ENCODE data around the gene COL4A6.

The COL4A6 gene

GRCh38 chrX:108442901-108443464 lies 4.8 kb upstream of the COL4A6 start:
- no peak overlapping the region for H3K4me3 ChIP-seq (ENCODE audit: low read length in 2 of 2)
- no peak overlapping the region for H3K27ac ChIP-seq (ENCODE audit: low read depth in 2 of 2, low read length in 2 of 2)
- peaks cover 2 to 12% of the 10 kb centered on the region in 2 donors for H3K27me3 ChIP-seq (ENCODE audit: control insufficient read depth in 2 of 2, insufficient read depth in 2 of 2, low read length in 2 of 2)
- H3K36me3 ChIP-seq (ENCODE audit: control insufficient read depth in 2 of 2, insufficient read depth in 2 of 2, low read length in 2 of 2), result no peaks in the 10 kb centered on the region
- H3K4me1 ChIP-seq (ENCODE audit: control insufficient read depth in 2 of 2, insufficient read depth in 2 of 2, low read length in 2 of 2), result no peaks in the 10 kb centered on the region
- H3K9me3 ChIP-seq (ENCODE audit: control insufficient read depth in 2 of 2, low read length in 2 of 2), result no peaks in the 10 kb centered on the region
- no peak overlapping the region for H3K9ac ChIP-seq (ENCODE audit: low read depth in 1 of 2, low read length in 2 of 2)

GRCh38 chrX:108439961-108440696 lies 1.9 kb upstream of the COL4A6 start:
- Histone ChIP-seq H3K4me1 (ENCODE audit: control insufficient read depth in 2 of 2, insufficient read depth in 2 of 2, low read length in 2 of 2) (no peaks in the 10 kb centered on the region), H3K27me3 (ENCODE audit: control insufficient read depth in 2 of 2, insufficient read depth in 2 of 2, low read length in 2 of 2) (peaks cover 10 to 14% of the 10 kb centered on the region in 2 donors), H3K36me3 (ENCODE audit: control insufficient read depth in 2 of 2, insufficient read depth in 2 of 2, low read length in 2 of 2) (no peaks in the 10 kb centered on the region), H3K9me3 (ENCODE audit: control insufficient read depth in 2 of 2, low read length in 2 of 2) (no peaks in the 10 kb centered on the region), H3K27ac (ENCODE audit: low read depth in 2 of 2, low read length in 2 of 2) (no peak overlapping the region), H3K9ac (ENCODE audit: low read depth in 1 of 2, low read length in 2 of 2) (no peak overlapping the region), H3K4me3 (ENCODE audit: low read length in 2 of 2) (peak overlapping the region; percentile 33 to 65)

DNA sequence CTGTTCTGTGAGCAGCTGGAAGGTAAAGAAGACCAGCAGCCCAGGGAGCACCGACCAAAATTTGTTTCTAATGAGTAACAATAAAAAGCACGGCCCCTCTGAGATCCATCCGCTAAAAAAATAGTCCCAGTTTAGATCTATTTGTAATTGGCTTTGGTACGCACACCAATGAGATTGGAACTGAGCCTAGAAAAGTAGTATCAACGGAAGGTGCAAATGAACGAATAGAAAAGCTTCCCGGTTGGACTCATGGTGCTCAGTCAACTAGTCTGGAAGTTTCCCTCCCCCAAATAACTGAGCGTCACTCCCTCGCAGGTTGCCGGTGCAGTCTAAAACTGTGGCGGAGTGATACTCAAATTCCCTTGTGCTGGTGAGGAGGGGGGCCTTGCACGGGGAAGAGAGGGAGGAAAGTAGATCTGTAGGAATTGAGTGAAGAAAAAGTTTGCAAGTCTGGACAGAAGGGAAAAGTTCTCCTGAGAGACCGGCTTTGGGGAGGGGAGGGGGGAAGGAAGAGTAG lies 1.3 kb upstream of the COL4A6 start, which contains the start of gene COL4A5:
COL4A5 (plus strand) TSS at position 413 of the 517 bp plus-strand sequence. CDS start 288 bp downstream, outside the sequence.
- peak within 1 kb of the TSS; percentile 33 to 65 for H3K4me3 ChIP-seq (ENCODE audit: low read length in 2 of 2)
- H3K9me3 ChIP-seq (ENCODE audit: control insufficient read depth in 2 of 2, low read length in 2 of 2), result no peaks in the 10 kb centered on the region
- peaks cover 10 to 14% of the 10 kb centered on the region in 2 donors for H3K27me3 ChIP-seq (ENCODE audit: control insufficient read depth in 2 of 2, insufficient read depth in 2 of 2, low read length in 2 of 2)
- no peak within 1 kb of the TSS for H3K9ac ChIP-seq (ENCODE audit: low read depth in 1 of 2, low read length in 2 of 2)
- no peaks in the 10 kb centered on the region for H3K4me1 ChIP-seq (ENCODE audit: control insufficient read depth in 2 of 2, insufficient read depth in 2 of 2, low read length in 2 of 2)
- no peak within 1 kb of the TSS for H3K27ac ChIP-seq (ENCODE audit: low read depth in 2 of 2, low read length in 2 of 2)
- H3K36me3 ChIP-seq (ENCODE audit: control insufficient read depth in 2 of 2, insufficient read depth in 2 of 2, low read length in 2 of 2), result no peaks in the 10 kb centered on the region

- Histone ChIP-seq H3K4me1 (ENCODE audit: control insufficient read depth in 2 of 2, insufficient read depth in 2 of 2, low read length in 2 of 2) (no peaks in the 10 kb centered on the region), H3K9me3 (ENCODE audit: control insufficient read depth in 2 of 2, low read length in 2 of 2) (no peaks in the 10 kb centered on the region), H3K36me3 (ENCODE audit: control insufficient read depth in 2 of 2, insufficient read depth in 2 of 2, low read length in 2 of 2) (no peaks in the 10 kb centered on the region), H3K27me3 (ENCODE audit: control insufficient read depth in 2 of 2, insufficient read depth in 2 of 2, low read length in 2 of 2) (peaks cover 10 to 14% of the 10 kb centered on the region in 2 donors), H3K9ac (ENCODE audit: low read depth in 1 of 2, low read length in 2 of 2) (no peak overlapping the region), H3K4me3 (ENCODE audit: low read length in 2 of 2) (no peak overlapping the region), H3K27ac (ENCODE audit: low read depth in 2 of 2, low read length in 2 of 2) (no peak overlapping the region)
Measured at GRCh38 chrX:108437349-108438109, 693 bp downstream of the COL4A6 start.

DNA sequence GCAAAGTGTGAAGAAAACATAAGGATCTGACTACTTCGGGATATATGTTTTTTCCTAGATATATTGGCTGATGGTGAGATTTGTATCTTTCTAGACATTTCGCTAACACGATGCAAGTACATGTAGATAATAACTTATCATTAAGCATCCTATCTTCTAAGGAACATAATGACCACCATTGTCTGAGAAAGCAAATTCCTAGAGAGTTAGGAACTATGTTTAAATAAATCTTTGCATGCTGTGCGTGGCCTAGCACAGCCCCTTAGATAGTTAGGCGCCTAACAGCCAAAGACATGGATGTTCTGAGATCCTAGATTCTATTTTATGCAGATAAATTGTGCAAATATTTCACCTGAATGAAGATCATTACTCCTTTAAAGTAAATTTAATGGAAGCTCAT lies 3.0 kb downstream of the COL4A6 start:
- no peaks in the 10 kb centered on the region for H3K36me3 ChIP-seq (ENCODE audit: control insufficient read depth in 2 of 2, insufficient read depth in 2 of 2, low read length in 2 of 2)
- no peak overlapping the region for H3K4me3 ChIP-seq (ENCODE audit: low read length in 2 of 2)
- H3K27ac ChIP-seq (ENCODE audit: low read depth in 2 of 2, low read length in 2 of 2), result no peak overlapping the region
- peaks cover 10 to 14% of the 10 kb centered on the region in 2 donors for H3K27me3 ChIP-seq (ENCODE audit: control insufficient read depth in 2 of 2, insufficient read depth in 2 of 2, low read length in 2 of 2)
- H3K9me3 ChIP-seq (ENCODE audit: control insufficient read depth in 2 of 2, low read length in 2 of 2), result no peaks in the 10 kb centered on the region
- no peak overlapping the region for H3K9ac ChIP-seq (ENCODE audit: low read depth in 1 of 2, low read length in 2 of 2)
- H3K4me1 ChIP-seq (ENCODE audit: control insufficient read depth in 2 of 2, insufficient read depth in 2 of 2, low read length in 2 of 2), result no peaks in the 10 kb centered on the region

- Histone ChIP-seq H3K27ac (ENCODE audit: low read depth in 2 of 2, low read length in 2 of 2) (no peak overlapping the region), H3K9ac (ENCODE audit: low read depth in 1 of 2, low read length in 2 of 2) (no peak overlapping the region), H3K9me3 (ENCODE audit: control insufficient read depth in 2 of 2, low read length in 2 of 2) (no peaks in the 10 kb centered on the region), H3K27me3 (ENCODE audit: control insufficient read depth in 2 of 2, insufficient read depth in 2 of 2, low read length in 2 of 2) (peaks cover 0 to 3% of the 10 kb centered on the region in 2 donors), H3K4me1 (ENCODE audit: control insufficient read depth in 2 of 2, insufficient read depth in 2 of 2, low read length in 2 of 2) (no peaks in the 10 kb centered on the region), H3K4me3 (ENCODE audit: low read length in 2 of 2) (no peak overlapping the region), H3K36me3 (ENCODE audit: control insufficient read depth in 2 of 2, insufficient read depth in 2 of 2, low read length in 2 of 2) (no peaks in the 10 kb centered on the region)
Measured at GRCh38 chrX:108426262-108426661, 12.0 kb downstream of the COL4A6 start.

- Histone ChIP-seq H3K9ac (ENCODE audit: low read depth in 1 of 2, low read length in 2 of 2) (no peak overlapping the region), H3K27me3 (ENCODE audit: control insufficient read depth in 2 of 2, insufficient read depth in 2 of 2, low read length in 2 of 2) (peaks cover 0 to 3% of the 10 kb centered on the region in 2 donors), H3K27ac (ENCODE audit: low read depth in 2 of 2, low read length in 2 of 2) (no peak overlapping the region), H3K4me1 (ENCODE audit: control insufficient read depth in 2 of 2, insufficient read depth in 2 of 2, low read length in 2 of 2) (no peaks in the 10 kb centered on the region), H3K9me3 (ENCODE audit: control insufficient read depth in 2 of 2, low read length in 2 of 2) (no peaks in the 10 kb centered on the region), H3K4me3 (ENCODE audit: low read length in 2 of 2) (no peak overlapping the region), H3K36me3 (ENCODE audit: control insufficient read depth in 2 of 2, insufficient read depth in 2 of 2, low read length in 2 of 2) (no peaks in the 10 kb centered on the region)
Measured at GRCh38 chrX:108420481-108420880, 17.7 kb downstream of the COL4A6 start.

GRCh38 chrX:108419401-108419800 lies 18.8 kb downstream of the COL4A6 start:
- no peak overlapping the region for H3K4me3 ChIP-seq (ENCODE audit: low read length in 2 of 2)
- H3K27ac ChIP-seq (ENCODE audit: low read depth in 2 of 2, low read length in 2 of 2), result no peak overlapping the region
- no peak overlapping the region for H3K9ac ChIP-seq (ENCODE audit: low read depth in 1 of 2, low read length in 2 of 2)
- peaks cover 0 to 3% of the 10 kb centered on the region in 2 donors for H3K27me3 ChIP-seq (ENCODE audit: control insufficient read depth in 2 of 2, insufficient read depth in 2 of 2, low read length in 2 of 2)
- no peaks in the 10 kb centered on the region for H3K9me3 ChIP-seq (ENCODE audit: control insufficient read depth in 2 of 2, low read length in 2 of 2)
- no peaks in the 10 kb centered on the region for H3K4me1 ChIP-seq (ENCODE audit: control insufficient read depth in 2 of 2, insufficient read depth in 2 of 2, low read length in 2 of 2)
- no peaks in the 10 kb centered on the region for H3K36me3 ChIP-seq (ENCODE audit: control insufficient read depth in 2 of 2, insufficient read depth in 2 of 2, low read length in 2 of 2)

- Histone ChIP-seq H3K9me3 (ENCODE audit: control insufficient read depth in 2 of 2, low read length in 2 of 2) (no peaks in the 10 kb centered on the region), H3K9ac (ENCODE audit: low read depth in 1 of 2, low read length in 2 of 2) (no peak overlapping the region), H3K27ac (ENCODE audit: low read depth in 2 of 2, low read length in 2 of 2) (no peak overlapping the region), H3K4me1 (ENCODE audit: control insufficient read depth in 2 of 2, insufficient read depth in 2 of 2, low read length in 2 of 2) (no peaks in the 10 kb centered on the region), H3K27me3 (ENCODE audit: control insufficient read depth in 2 of 2, insufficient read depth in 2 of 2, low read length in 2 of 2) (no peaks in the 10 kb centered on the region), H3K36me3 (ENCODE audit: control insufficient read depth in 2 of 2, insufficient read depth in 2 of 2, low read length in 2 of 2) (no peaks in the 10 kb centered on the region), H3K4me3 (ENCODE audit: low read length in 2 of 2) (no peak overlapping the region)
Measured at GRCh38 chrX:108417257-108417656, 21.0 kb downstream of the COL4A6 start.

DNA sequence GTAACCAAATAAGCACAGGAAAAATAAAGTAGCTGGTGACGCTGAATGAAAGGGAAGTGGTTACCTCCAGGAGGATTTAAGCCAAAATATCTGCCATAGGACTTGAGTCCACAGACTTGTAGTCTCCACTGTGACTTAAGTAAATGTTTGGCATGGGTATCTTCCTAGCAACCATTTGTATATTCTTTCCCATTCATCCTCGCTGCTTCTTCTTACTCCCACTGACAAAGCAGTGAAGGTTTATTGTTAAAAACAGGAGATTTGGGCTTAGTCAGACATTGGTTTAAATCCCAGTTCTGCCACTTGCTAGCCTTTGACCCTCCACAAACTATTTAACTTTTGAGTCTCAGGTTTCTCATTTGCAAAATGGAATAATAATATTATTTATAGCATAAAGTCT lies 22.3 kb downstream of the COL4A6 start:
- H3K4me3 ChIP-seq (ENCODE audit: low read length in 2 of 2), result no peak overlapping the region
- no peaks in the 10 kb centered on the region for H3K4me1 ChIP-seq (ENCODE audit: control insufficient read depth in 2 of 2, insufficient read depth in 2 of 2, low read length in 2 of 2)
- no peak overlapping the region for H3K27ac ChIP-seq (ENCODE audit: low read depth in 2 of 2, low read length in 2 of 2)
- H3K27me3 ChIP-seq (ENCODE audit: control insufficient read depth in 2 of 2, insufficient read depth in 2 of 2, low read length in 2 of 2), result no peaks in the 10 kb centered on the region
- H3K9me3 ChIP-seq (ENCODE audit: control insufficient read depth in 2 of 2, low read length in 2 of 2), result no peaks in the 10 kb centered on the region
- H3K9ac ChIP-seq (ENCODE audit: low read depth in 1 of 2, low read length in 2 of 2), result no peak overlapping the region
- H3K36me3 ChIP-seq (ENCODE audit: control insufficient read depth in 2 of 2, insufficient read depth in 2 of 2, low read length in 2 of 2), result no peaks in the 10 kb centered on the region
